ENCODE results near the gene DHX30. TPM values are rescaled to one million over a fixed set of nuclear protein-coding genes. Genes with fewer than 3 reads are reported as not detected.
"Not testable (repeated sequence)": the region's sequence is repeated elsewhere in the genome, so short reads cannot be mapped to it uniquely, and the experiment has no call there.

The DHX30 gene
- total RNA-seq, 1 donor from 2014 or later, result 99.2 TPM

DNA sequence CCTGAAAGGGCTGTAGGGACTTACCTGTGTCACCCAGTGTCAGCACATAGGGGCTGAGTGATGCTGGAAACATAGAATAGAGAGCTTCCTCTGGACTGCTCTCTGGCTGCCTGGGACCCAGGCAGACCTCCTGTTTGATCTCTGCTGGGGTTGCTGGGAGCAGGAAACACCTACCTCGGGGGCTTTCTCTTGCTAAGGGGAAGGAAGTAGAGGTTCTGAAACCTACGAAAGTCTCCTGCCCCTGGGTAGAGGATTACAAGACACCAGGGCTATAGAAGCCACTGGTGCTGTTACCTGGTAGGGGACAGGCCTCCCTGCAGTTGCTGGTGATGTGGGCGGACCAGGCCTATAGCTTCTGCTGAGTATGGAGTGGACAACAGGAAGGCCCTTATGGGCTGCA lies 81.7 kb downstream of the DHX30 start:
- intact Hi-C loops (cut with micrococcal nuclease), result no loop called here

- intact Hi-C loops (cut with micrococcal nuclease), result no loop called here
Observed at GRCh38 chr3:47885168-47885567, 82.2 kb downstream of the DHX30 start.

- intact Hi-C loops (cut with micrococcal nuclease), result not testable (repeated sequence)
Observed at GRCh38 chr3:47887991-47888390, 85.1 kb downstream of the DHX30 start.

DNA sequence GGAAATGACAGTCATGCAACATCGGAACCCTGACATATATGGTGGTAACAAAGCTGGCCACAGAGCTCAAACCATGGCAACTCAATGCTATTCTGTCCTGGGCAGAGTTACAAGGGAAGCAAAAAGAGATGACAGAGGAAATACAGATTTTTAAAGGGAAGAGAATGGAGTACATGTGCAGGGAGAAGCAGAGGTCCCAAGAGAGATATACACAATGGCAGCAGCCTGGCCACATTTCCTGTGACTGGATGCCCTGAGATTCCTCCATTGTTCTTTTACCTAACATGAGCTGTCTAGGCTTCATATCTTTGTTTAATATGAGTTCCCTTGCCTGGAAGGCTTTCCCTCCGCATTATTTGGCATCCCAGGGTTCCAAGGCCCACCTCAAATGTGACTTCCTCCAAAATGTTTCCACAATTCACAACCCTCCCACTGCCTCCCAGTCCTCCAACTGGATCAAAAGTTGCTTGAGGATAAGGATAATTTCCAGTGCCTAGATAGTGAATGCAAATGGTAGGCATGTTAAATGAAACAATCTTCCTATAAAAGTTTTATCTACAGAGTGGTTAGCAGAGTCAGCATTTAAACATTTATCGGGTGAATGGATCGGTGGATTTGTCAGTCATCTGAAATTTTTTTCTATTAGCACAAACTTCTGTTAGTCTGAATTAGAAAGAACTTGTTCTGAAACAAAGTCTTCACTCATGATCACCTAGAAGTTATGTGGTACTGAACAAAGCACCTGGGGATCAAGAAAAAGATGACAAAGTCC lies 86.2 kb downstream of the DHX30 start:
- intact Hi-C loops (cut with micrococcal nuclease), result no loop called here

GRCh38 chr3:47890126-47890827 lies 87.3 kb downstream of the DHX30 start:
- intact Hi-C loops (cut with micrococcal nuclease), result no loop called here

- intact Hi-C loops (cut with micrococcal nuclease), result no loop called here
Observed at GRCh38 chr3:47890828-47891612, 88.1 kb downstream of the DHX30 start.

- intact Hi-C loops (cut with micrococcal nuclease), result no loop called here
Observed at GRCh38 chr3:47891613-47892005, 88.7 kb downstream of the DHX30 start.

- intact Hi-C loops (cut with micrococcal nuclease), result no loop called here
Observed at GRCh38 chr3:47892286-47893040, 89.5 kb downstream of the DHX30 start.

- intact Hi-C loops (cut with micrococcal nuclease), result no loop called here
Observed at GRCh38 chr3:47895241-47895640, 92.3 kb downstream of the DHX30 start.

- intact Hi-C loops (cut with micrococcal nuclease), result no loop called here
Observed at GRCh38 chr3:47896736-47897135, 93.8 kb downstream of the DHX30 start.

- intact Hi-C loops (cut with micrococcal nuclease), result no loop called here
Observed at GRCh38 chr3:47897954-47898353, 95.0 kb downstream of the DHX30 start.

DNA sequence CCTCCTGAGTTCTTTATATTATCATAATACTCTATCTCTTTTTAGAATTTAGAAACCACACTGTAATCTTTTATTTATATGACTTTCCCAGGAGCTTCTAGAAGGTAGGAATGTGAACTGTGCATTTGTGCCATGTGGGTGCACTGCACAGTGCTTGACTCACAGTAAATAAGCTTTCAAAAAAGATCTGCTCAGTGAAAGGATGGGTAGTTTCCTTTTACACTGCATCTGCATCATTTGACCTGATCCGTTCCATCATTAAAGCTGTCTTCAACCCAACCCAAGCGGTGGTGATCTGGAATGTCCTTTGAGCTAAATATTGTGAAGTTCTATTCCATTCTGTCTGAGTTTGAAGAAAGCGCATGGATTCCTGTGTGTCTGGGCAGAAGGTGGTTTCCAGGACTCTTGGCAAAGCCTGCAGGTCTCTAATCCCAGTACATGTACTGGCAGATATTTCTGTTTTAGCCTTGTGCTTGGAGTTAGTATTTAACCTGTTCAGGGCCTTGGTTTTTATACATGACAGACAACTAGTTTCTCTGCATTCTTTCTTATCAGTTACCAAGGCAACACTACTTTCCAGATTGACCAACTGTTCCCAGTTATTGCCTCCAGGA lies 96.7 kb downstream of the DHX30 start:
- intact Hi-C loops (cut with micrococcal nuclease), result no loop called here

Other genes starting within 250 kb of the DHX30 start
- gene CSPG5, start 224.3 kb upstream of the DHX30 start, total RNA-seq, result 0.49 and 0.63 TPM in 2 replicates
- gene SMARCC1, start 21.2 kb upstream of the DHX30 start, total RNA-seq, result 113 and 120 TPM in 2 replicates
- gene MAP4, start 213.3 kb downstream of the DHX30 start, total RNA-seq, result 104 and 106 TPM in 2 replicates

All from T-helper 1 cell treated with Interleukin-12 subunit alpha and Interleukin-12 subunit beta and Interleukin-4 antibody, amounts not matched to agents 30 ng/mL and 1 ng/mL, for 36 hours (primary cell).